ENCODE results near the gene RCAN2.
"Not testable (repeated sequence)": the region's sequence is repeated elsewhere in the genome, so short reads cannot be mapped to it uniquely, and the experiment has no call there.

The RCAN2 gene

GRCh38 chr6:46400898-46401297 lies 90.4 kb downstream of the RCAN2 start:
- Histone ChIP-seq H3K4me1 (ENCODE audit: control insufficient read depth in 1 of 2, insufficient read depth in 2 of 2, low read length in 2 of 2) (no peaks in the 10 kb centered on the region), H3K36me3 (ENCODE audit: control insufficient read depth in 1 of 2, insufficient read depth in 2 of 2, low read length in 2 of 2) (no peaks in the 10 kb centered on the region), H3K27me3 (ENCODE audit: low read depth, low read length) (no peaks in the 10 kb centered on the region), H3K27ac (ENCODE audit: low read length) (no peak overlapping the region), H3K4me3 (ENCODE audit: low read depth in 1 of 2, low read length in 2 of 2) (no peak overlapping the region), H3K9me3 (ENCODE audit: control insufficient read depth in 1 of 2, low read length in 2 of 2) (no peaks in the 10 kb centered on the region)

- Histone ChIP-seq H3K4me3 (ENCODE audit: low read depth in 1 of 2, low read length in 2 of 2) (no peak overlapping the region), H3K9me3 (ENCODE audit: control insufficient read depth in 1 of 2, low read length in 2 of 2) (no peaks in the 10 kb centered on the region), H3K27ac (ENCODE audit: low read length) (no peak overlapping the region), H3K27me3 (ENCODE audit: low read depth, low read length) (no peaks in the 10 kb centered on the region), H3K4me1 (ENCODE audit: control insufficient read depth in 1 of 2, insufficient read depth in 2 of 2, low read length in 2 of 2) (no peaks in the 10 kb centered on the region), H3K36me3 (ENCODE audit: control insufficient read depth in 1 of 2, insufficient read depth in 2 of 2, low read length in 2 of 2) (no peaks in the 10 kb centered on the region)
Observed at GRCh38 chr6:46395530-46395929, 95.7 kb downstream of the RCAN2 start.

GRCh38 chr6:46393940-46394337 lies 97.3 kb downstream of the RCAN2 start:
- H3K4me3 ChIP-seq (ENCODE audit: low read depth in 1 of 2, low read length in 2 of 2), result no peak overlapping the region
- no peak overlapping the region for H3K27ac ChIP-seq (ENCODE audit: low read length)
- no peaks in the 10 kb centered on the region for H3K27me3 ChIP-seq (ENCODE audit: low read depth, low read length)
- no peaks in the 10 kb centered on the region for H3K36me3 ChIP-seq (ENCODE audit: control insufficient read depth in 1 of 2, insufficient read depth in 2 of 2, low read length in 2 of 2)
- H3K4me1 ChIP-seq (ENCODE audit: control insufficient read depth in 1 of 2, insufficient read depth in 2 of 2, low read length in 2 of 2), result no peaks in the 10 kb centered on the region
- no peaks in the 10 kb centered on the region for H3K9me3 ChIP-seq (ENCODE audit: control insufficient read depth in 1 of 2, low read length in 2 of 2)

GRCh38 chr6:46393161-46393939 lies 97.9 kb downstream of the RCAN2 start:
- H3K36me3 ChIP-seq (ENCODE audit: control insufficient read depth in 1 of 2, insufficient read depth in 2 of 2, low read length in 2 of 2), result no peaks in the 10 kb centered on the region
- no peak overlapping the region for H3K4me3 ChIP-seq (ENCODE audit: low read depth in 1 of 2, low read length in 2 of 2)
- no peaks in the 10 kb centered on the region for H3K9me3 ChIP-seq (ENCODE audit: control insufficient read depth in 1 of 2, low read length in 2 of 2)
- no peak overlapping the region for H3K27ac ChIP-seq (ENCODE audit: low read length)
- no peaks in the 10 kb centered on the region for H3K27me3 ChIP-seq (ENCODE audit: low read depth, low read length)
- H3K4me1 ChIP-seq (ENCODE audit: control insufficient read depth in 1 of 2, insufficient read depth in 2 of 2, low read length in 2 of 2), result no peaks in the 10 kb centered on the region

GRCh38 chr6:46392294-46392693 lies 99.0 kb downstream of the RCAN2 start:
- Histone ChIP-seq H3K27me3 (ENCODE audit: low read depth, low read length) (no peaks in the 10 kb centered on the region), H3K4me3 (ENCODE audit: low read depth in 1 of 2, low read length in 2 of 2) (no peak overlapping the region), H3K9me3 (ENCODE audit: control insufficient read depth in 1 of 2, low read length in 2 of 2) (no peaks in the 10 kb centered on the region), H3K36me3 (ENCODE audit: control insufficient read depth in 1 of 2, insufficient read depth in 2 of 2, low read length in 2 of 2) (no peaks in the 10 kb centered on the region), H3K27ac (ENCODE audit: low read length) (no peak overlapping the region), H3K4me1 (ENCODE audit: control insufficient read depth in 1 of 2, insufficient read depth in 2 of 2, low read length in 2 of 2) (no peaks in the 10 kb centered on the region)

GRCh38 chr6:46390153-46390876 lies 100.9 kb downstream of the RCAN2 start:
- Histone ChIP-seq H3K27ac (ENCODE audit: low read length) (no peak overlapping the region), H3K36me3 (ENCODE audit: control insufficient read depth in 1 of 2, insufficient read depth in 2 of 2, low read length in 2 of 2) (no peaks in the 10 kb centered on the region), H3K9me3 (ENCODE audit: control insufficient read depth in 1 of 2, low read length in 2 of 2) (no peaks in the 10 kb centered on the region), H3K4me3 (ENCODE audit: low read depth in 1 of 2, low read length in 2 of 2) (no peak overlapping the region), H3K27me3 (ENCODE audit: low read depth, low read length) (no peaks in the 10 kb centered on the region), H3K4me1 (ENCODE audit: control insufficient read depth in 1 of 2, insufficient read depth in 2 of 2, low read length in 2 of 2) (no peaks in the 10 kb centered on the region)

GRCh38 chr6:46387728-46388127 lies 103.5 kb downstream of the RCAN2 start:
- not testable (repeated sequence) for H3K36me3 ChIP-seq (ENCODE audit: control insufficient read depth in 1 of 2, insufficient read depth in 2 of 2, low read length in 2 of 2); H3K27me3 ChIP-seq (ENCODE audit: low read depth, low read length); H3K4me1 ChIP-seq (ENCODE audit: control insufficient read depth in 1 of 2, insufficient read depth in 2 of 2, low read length in 2 of 2)

GRCh38 chr6:46381579-46381978 lies 109.7 kb downstream of the RCAN2 start:
- Histone ChIP-seq H3K36me3 (ENCODE audit: control insufficient read depth in 1 of 2, insufficient read depth in 2 of 2, low read length in 2 of 2) (no peaks in the 10 kb centered on the region), H3K4me3 (ENCODE audit: low read depth in 1 of 2, low read length in 2 of 2) (no peak overlapping the region), H3K4me1 (ENCODE audit: control insufficient read depth in 1 of 2, insufficient read depth in 2 of 2, low read length in 2 of 2) (peaks cover 0 to 7% of the 10 kb centered on the region in 2 donors), H3K9me3 (ENCODE audit: control insufficient read depth in 1 of 2, low read length in 2 of 2) (no peaks in the 10 kb centered on the region), H3K27me3 (ENCODE audit: low read depth, low read length) (no peaks in the 10 kb centered on the region), H3K27ac (ENCODE audit: low read length) (no peak overlapping the region)

More at GRCh38 chr6:46387728-46388127, 103.5 kb downstream of the RCAN2 start:
- H3K27ac ChIP-seq (ENCODE audit: low read length); H3K9me3 ChIP-seq (ENCODE audit: control insufficient read depth in 1 of 2, low read length in 2 of 2); H3K4me3 ChIP-seq (ENCODE audit: low read depth in 1 of 2, low read length in 2 of 2): not testable (repeated sequence)

- H3K27me3 ChIP-seq (ENCODE audit: low read depth, low read length), result no peaks in the 10 kb centered on the region
- peaks cover 0 to 7% of the 10 kb centered on the region in 2 donors for H3K4me1 ChIP-seq (ENCODE audit: control insufficient read depth in 1 of 2, insufficient read depth in 2 of 2, low read length in 2 of 2)
- H3K27ac ChIP-seq (ENCODE audit: low read length), result no peak overlapping the region
- H3K4me3 ChIP-seq (ENCODE audit: low read depth in 1 of 2, low read length in 2 of 2), result no peak overlapping the region
- H3K9me3 ChIP-seq (ENCODE audit: control insufficient read depth in 1 of 2, low read length in 2 of 2), result no peaks in the 10 kb centered on the region
- no peaks in the 10 kb centered on the region for H3K36me3 ChIP-seq (ENCODE audit: control insufficient read depth in 1 of 2, insufficient read depth in 2 of 2, low read length in 2 of 2)
Observed at GRCh38 chr6:46381057-46381456, 110.2 kb downstream of the RCAN2 start.

- H3K36me3 ChIP-seq (ENCODE audit: control insufficient read depth in 1 of 2, insufficient read depth in 2 of 2, low read length in 2 of 2), result no peaks in the 10 kb centered on the region
- H3K9me3 ChIP-seq (ENCODE audit: control insufficient read depth in 1 of 2, low read length in 2 of 2), result no peaks in the 10 kb centered on the region
- H3K4me3 ChIP-seq (ENCODE audit: low read depth in 1 of 2, low read length in 2 of 2), result no peak overlapping the region
- no peak overlapping the region for H3K27ac ChIP-seq (ENCODE audit: low read length)
- H3K4me1 ChIP-seq (ENCODE audit: control insufficient read depth in 1 of 2, insufficient read depth in 2 of 2, low read length in 2 of 2), result peaks cover 0 to 7% of the 10 kb centered on the region in 2 donors
- H3K27me3 ChIP-seq (ENCODE audit: low read depth, low read length), result no peaks in the 10 kb centered on the region
Observed at GRCh38 chr6:46380152-46380807, 111.0 kb downstream of the RCAN2 start.

GRCh38 chr6:46378882-46379416 lies 112.3 kb downstream of the RCAN2 start:
- no peaks in the 10 kb centered on the region for H3K9me3 ChIP-seq (ENCODE audit: control insufficient read depth in 1 of 2, low read length in 2 of 2)
- no peaks in the 10 kb centered on the region for H3K27me3 ChIP-seq (ENCODE audit: low read depth, low read length)
- peaks cover 0 to 7% of the 10 kb centered on the region in 2 donors for H3K4me1 ChIP-seq (ENCODE audit: control insufficient read depth in 1 of 2, insufficient read depth in 2 of 2, low read length in 2 of 2)
- no peak overlapping the region for H3K4me3 ChIP-seq (ENCODE audit: low read depth in 1 of 2, low read length in 2 of 2)
- no peak overlapping the region for H3K27ac ChIP-seq (ENCODE audit: low read length)
- no peaks in the 10 kb centered on the region for H3K36me3 ChIP-seq (ENCODE audit: control insufficient read depth in 1 of 2, insufficient read depth in 2 of 2, low read length in 2 of 2)

All from muscle layer of duodenum (tissue), 2 donors.